ENCODE data around the gene MEIOSIN. TPM values are rescaled to one million over a fixed set of nuclear protein-coding genes. Genes with fewer than 3 reads are reported as not detected.
A peak's percentile ranks its signal among the peaks of the same experiment; 100 is the strongest.
"Not testable (repeated sequence)": the region's sequence is repeated elsewhere in the genome, so short reads cannot be mapped to it uniquely, and the experiment has no call there.

The MEIOSIN gene
- total RNA-seq, 4 donors from 2014 or later, result not detected

- in situ Hi-C loops (cut with MboI; ENCODE audit: low pct_ligation_motif_present in 1 of 4, low pct_unique_long_range_greater_than_20kb in 1 of 4, low sequenced_read_pairs in 3 of 4) (no loop called here), intact Hi-C loops (cut with DNase I; ENCODE audit: low total_unique reads) (loop anchor here (10.0 kb wide), 1 partner anchor 47 kb away; the partner anchor contains the start of gene SIX5)
- Histone ChIP-seq H3K27ac (peak overlapping the region; percentile 89 to 95 (median 93)), H3K4me1 (peaks cover 11 to 41% (median 22%) of the 10 kb centered on the region in 4 donors), H3K4me3 (peak overlapping the region; percentile 47 to 79 (median 60)), H3K9me3 (no peaks in the 10 kb centered on the region), H3K27me3 (no peaks in the 10 kb centered on the region), H3K36me3 (peaks cover 0 to 8% (median 0%) of the 10 kb centered on the region in 4 donors)
- TF ChIP-seq POLR2A (IDR thresholded peaks at IDR 0.05) (peak; percentile 67), EP300 (IDR thresholded peaks at IDR 0.05; ENCODE audit: low read depth) (peak; percentile 92), POLR2AphosphoS5 (IDR thresholded peaks at IDR 0.05) (peak; percentile 85 to 92 (median 91))
- TF ChIP-seq, protein P1, sequence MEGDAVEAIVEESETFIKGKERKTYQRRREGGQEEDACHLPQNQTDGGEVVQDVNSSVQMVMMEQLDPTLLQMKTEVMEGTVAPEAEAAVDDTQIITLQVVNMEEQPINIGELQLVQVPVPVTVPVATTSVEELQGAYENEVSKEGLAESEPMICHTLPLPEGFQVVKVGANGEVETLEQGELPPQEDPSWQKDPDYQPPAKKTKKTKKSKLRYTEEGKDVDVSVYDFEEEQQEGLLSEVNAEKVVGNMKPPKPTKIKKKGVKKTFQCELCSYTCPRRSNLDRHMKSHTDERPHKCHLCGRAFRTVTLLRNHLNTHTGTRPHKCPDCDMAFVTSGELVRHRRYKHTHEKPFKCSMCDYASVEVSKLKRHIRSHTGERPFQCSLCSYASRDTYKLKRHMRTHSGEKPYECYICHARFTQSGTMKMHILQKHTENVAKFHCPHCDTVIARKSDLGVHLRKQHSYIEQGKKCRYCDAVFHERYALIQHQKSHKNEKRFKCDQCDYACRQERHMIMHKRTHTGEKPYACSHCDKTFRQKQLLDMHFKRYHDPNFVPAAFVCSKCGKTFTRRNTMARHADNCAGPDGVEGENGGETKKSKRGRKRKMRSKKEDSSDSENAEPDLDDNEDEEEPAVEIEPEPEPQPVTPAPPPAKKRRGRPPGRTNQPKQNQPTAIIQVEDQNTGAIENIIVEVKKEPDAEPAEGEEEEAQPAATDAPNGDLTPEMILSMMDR (IDR thresholded peaks at IDR 0.05), result peak in 2 of 5 experiments; percentile 34 to 50
- DNase-seq, result peak; percentile 99
- WGBS, 2 donors (ENCODE audit: low coverage in 1 of 2), result 1% methylated on average over 51 of the region's 51 CpGs; no CpG with 5 or more reads in 1 of the 2 donors
Observed at GRCh38 chr19:45717131-45717982, 15.9 kb upstream of the MEIOSIN start.

DNA sequence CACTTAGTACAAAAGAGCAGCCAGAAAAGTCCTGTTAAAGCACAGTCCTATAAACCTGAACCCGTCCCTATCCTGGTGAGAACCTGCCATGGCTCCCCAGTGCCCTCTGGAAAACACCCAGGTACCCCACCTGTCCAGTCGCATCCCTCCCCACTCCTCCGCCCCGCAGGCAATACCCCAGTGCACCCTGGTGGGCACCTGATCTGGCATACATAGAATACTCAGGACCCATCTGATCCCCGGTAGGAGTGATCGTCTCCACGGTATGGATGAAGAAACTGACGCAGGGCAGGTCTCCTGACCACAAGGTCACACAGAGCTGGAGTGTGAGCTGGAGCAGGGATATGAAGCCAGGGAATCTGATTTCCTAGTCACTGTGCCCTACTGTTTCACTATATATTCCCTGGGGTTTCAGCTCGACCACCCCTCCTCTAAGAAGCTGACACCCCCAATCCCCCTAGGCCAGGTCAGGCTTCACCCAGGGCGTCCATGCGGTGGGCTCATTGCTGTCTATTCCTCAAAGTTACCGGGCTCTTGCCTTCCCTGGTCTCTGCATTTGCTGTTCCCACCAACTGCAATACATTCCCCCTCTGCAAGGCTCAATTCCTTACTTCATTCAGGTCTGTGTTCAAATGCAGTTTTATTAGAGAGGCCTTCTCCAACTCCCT is 15.1 kb upstream of the MEIOSIN start:
- 47% methylated on average over 12 of the region's 12 CpGs; no CpG with 5 or more reads in 1 of the 2 donors for WGBS, 2 donors (ENCODE audit: low coverage in 1 of 2)
- intact Hi-C loops (cut with DNase I; ENCODE audit: low total_unique reads), result loop anchor here (10.0 kb wide), 1 partner anchor 47 kb away; the partner anchor contains the start of gene SIX5
- Histone ChIP-seq H3K27ac (peak overlapping the region; percentile 89 to 95 (median 93)), H3K27me3 (no peaks in the 10 kb centered on the region), H3K9me3 (no peaks in the 10 kb centered on the region), H3K4me1 (peaks cover 11 to 46% (median 24%) of the 10 kb centered on the region in 4 donors), H3K36me3 (peaks cover 0 to 4% (median 2%) of the 10 kb centered on the region in 4 donors), H3K4me3 (peak overlapping the region; percentile 28 to 79 (median 60))
- TF ChIP-seq POLR2AphosphoS5 (IDR thresholded peaks at IDR 0.05), result no peak
- TF ChIP-seq POLR2A (IDR thresholded peaks at IDR 0.05), result no peak
- TF ChIP-seq EP300 (IDR thresholded peaks at IDR 0.05; ENCODE audit: low read depth), result no peak
- TF ChIP-seq, protein P1 (IDR thresholded peaks at IDR 0.05), result no peak
- DNase-seq, result no peak
- in situ Hi-C loops (cut with MboI; ENCODE audit: low pct_ligation_motif_present in 1 of 4, low pct_unique_long_range_greater_than_20kb in 1 of 4, low sequenced_read_pairs in 3 of 4), result no loop called here

DNA sequence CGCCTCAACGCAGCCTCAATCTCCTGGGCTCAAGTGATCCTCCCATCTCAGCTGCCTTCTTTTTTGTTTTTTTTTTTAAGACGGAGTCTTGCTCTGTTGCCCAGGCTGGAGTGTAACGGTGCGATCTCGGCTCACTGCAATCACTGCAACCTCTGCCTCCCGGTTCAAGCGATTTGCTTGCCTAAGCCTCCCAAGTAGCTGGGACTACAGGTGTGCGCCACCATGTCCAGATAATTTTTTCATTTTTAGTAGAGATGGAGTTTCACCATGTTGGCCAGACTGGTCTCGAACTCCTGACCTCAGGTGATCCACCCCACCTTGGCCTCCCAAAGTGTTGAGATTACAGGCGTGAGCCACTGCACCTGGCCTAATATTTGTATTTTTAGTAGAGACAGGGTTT is 13.2 kb upstream of the MEIOSIN start:
- H3K27me3 ChIP-seq; H3K36me3 ChIP-seq; H3K4me3 ChIP-seq; H3K9me3 ChIP-seq; DNase-seq; in situ Hi-C loops (cut with MboI; ENCODE audit: low pct_ligation_motif_present in 1 of 4, low pct_unique_long_range_greater_than_20kb in 1 of 4, low sequenced_read_pairs in 3 of 4); intact Hi-C loops (cut with DNase I; ENCODE audit: low total_unique reads): not testable (repeated sequence)
- peaks cover 11 to 49% (median 25%) of the 10 kb centered on the region in 4 donors for H3K4me1 ChIP-seq
- WGBS, 2 donors (ENCODE audit: low coverage in 1 of 2), result 98 to 100% methylated on average over 2 to 11 of the region's 11 CpGs
- H3K27ac ChIP-seq, result peak overlapping the region; percentile 76 to 83 (median 77)

- intact Hi-C loops (cut with DNase I; ENCODE audit: low total_unique reads); H3K4me3 ChIP-seq; H3K27me3 ChIP-seq; H3K9me3 ChIP-seq; H3K27ac ChIP-seq; in situ Hi-C loops (cut with MboI; ENCODE audit: low pct_ligation_motif_present in 1 of 4, low pct_unique_long_range_greater_than_20kb in 1 of 4, low sequenced_read_pairs in 3 of 4); H3K36me3 ChIP-seq; DNase-seq: not testable (repeated sequence)
- peaks cover 6 to 27% (median 16%) of the 10 kb centered on the region in 4 donors for H3K4me1 ChIP-seq
- 90 to 93% methylated on average over 4 to 18 of the region's 18 CpGs for WGBS, 2 donors (ENCODE audit: low coverage in 1 of 2)
Observed at GRCh38 chr19:45728683-45729082, 4.6 kb upstream of the MEIOSIN start.

DNA sequence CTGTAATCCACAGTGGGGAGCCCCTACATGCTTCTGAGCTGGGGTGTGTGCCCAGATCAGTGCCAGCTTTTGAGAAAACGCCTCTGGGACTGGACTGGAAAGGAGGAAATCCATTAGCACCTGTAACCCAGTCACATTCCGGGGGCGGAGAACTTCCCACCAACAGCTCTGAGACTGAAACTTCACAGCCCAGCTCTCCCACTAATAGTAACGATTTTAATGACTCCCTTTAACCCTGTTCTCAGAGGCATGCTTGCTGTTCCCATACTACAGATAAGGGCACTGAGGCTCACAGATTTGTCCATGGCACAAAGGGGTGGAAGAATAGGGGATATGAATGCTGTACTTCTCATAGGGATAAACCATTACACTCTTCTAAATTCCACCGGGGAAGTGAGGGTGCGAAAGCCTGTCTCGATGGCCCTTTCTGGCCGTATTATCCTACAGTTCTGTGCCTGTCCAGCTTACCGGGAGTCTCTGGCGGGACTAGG is 3.4 kb upstream of the MEIOSIN start:
- DNase-seq, result peak; percentile 29
- intact Hi-C loops (cut with DNase I; ENCODE audit: low total_unique reads) (no loop called here), in situ Hi-C loops (cut with MboI; ENCODE audit: low pct_ligation_motif_present in 1 of 4, low pct_unique_long_range_greater_than_20kb in 1 of 4, low sequenced_read_pairs in 3 of 4) (no loop called here)
- Histone ChIP-seq H3K27me3 (no peaks in the 10 kb centered on the region), H3K4me3 (peak overlapping the region; percentile 74 to 98 (median 86)), H3K27ac (peak overlapping the region; percentile 79 to 93 (median 84)), H3K4me1 (peaks cover 6 to 27% (median 16%) of the 10 kb centered on the region in 4 donors), H3K9me3 (no peaks in the 10 kb centered on the region), H3K36me3 (no peaks in the 10 kb centered on the region)
- TF ChIP-seq POLR2AphosphoS5 (IDR thresholded peaks at IDR 0.05), result no peak
- no peak for TF ChIP-seq POLR2A (IDR thresholded peaks at IDR 0.05)
- TF ChIP-seq, protein P1 (IDR thresholded peaks at IDR 0.05), result no peak
- no peak for TF ChIP-seq EP300 (IDR thresholded peaks at IDR 0.05; ENCODE audit: low read depth)
- 2 to 5% methylated on average over 6 to 10 of the region's 10 CpGs for WGBS, 2 donors (ENCODE audit: low coverage in 1 of 2)

Data from transverse colon (tissue), 4 donors.